Epidermal melanocyte (primary cell): ENCODE results near the gene FOSL2.

Source experiments
- DNase-seq: peaks from one replicate; pipeline ENCODE4 v3.0.0; 2011; ENCODE audit warnings: low spot score; ENCODE audit not compliant: insufficient read length

The FOSL2 gene

GRCh38 chr2:28449126-28449487 lies 56.4 kb downstream of the FOSL2 start:
- DNase-seq: no peak

GRCh38 chr2:28449488-28450395 lies 57.1 kb downstream of the FOSL2 start:
- no peak for DNase-seq

GRCh38 chr2:28450901-28451565 lies 58.4 kb downstream of the FOSL2 start:
- DNase-seq: no peak

GRCh38 chr2:28451793-28452533 lies 59.3 kb downstream of the FOSL2 start:
- DNase-seq: no peak

- DNase-seq: no peak
Measured at GRCh38 chr2:28452534-28453081, 60.0 kb downstream of the FOSL2 start.

- no peak for DNase-seq
Measured at GRCh38 chr2:28453396-28453795, 60.7 kb downstream of the FOSL2 start.

- no peak for DNase-seq
Measured at GRCh38 chr2:28454016-28454930, 61.6 kb downstream of the FOSL2 start.

GRCh38 chr2:28457237-28457636 lies 64.6 kb downstream of the FOSL2 start:
- DNase-seq: no peak

- DNase-seq: no peak
Measured at GRCh38 chr2:28461056-28461455, 68.4 kb downstream of the FOSL2 start.

GRCh38 chr2:28462122-28462521 lies 69.5 kb downstream of the FOSL2 start:
- no peak for DNase-seq

- no peak for DNase-seq
Measured at GRCh38 chr2:28463211-28463816, 70.7 kb downstream of the FOSL2 start.

GRCh38 chr2:28463893-28464292 lies 71.2 kb downstream of the FOSL2 start:
- DNase-seq: no peak

GRCh38 chr2:28465148-28465885 lies 72.7 kb downstream of the FOSL2 start:
- no peak for DNase-seq
